Left ventricle myocardium superior (tissue), 1 donor: ENCODE data around the gene FAM83F. TPM values are rescaled to one million over a fixed set of nuclear protein-coding genes. Genes with fewer than 3 reads are reported as not detected.

Experiments used
- ATAC-seq: fragments of 200-7000 bp; cut with Tn5 transposase; one replicate; pipeline ENCODE4 v1.9.1; 2020; ENCODE audit warnings: mild to moderate bottlenecking, moderate library complexity
- DNase-seq: peaks from one replicate; pipeline ENCODE4 v3.0.0-alpha.2; 2020
- intact Hi-C: fragments of 100-400 bp; cut with micrococcal nuclease; formaldehyde crosslinking; loops from one replicate; pipeline ENCODE4 v1.11.0; 2022
- total RNA-seq: library from RNA; stranded (reverse); fragmentation: NEBNext Ultra II Directional; extraction: Animal tissue kit (Norgen Biotek cat#: 25700); gene quantifications from one replicate; pipeline ENCODE4 v1.2.1, GENCODE V29; 2021
- donor health status: DM: no; HTN: yes; CAD: no; lungs with severe emphysema.

The FAM83F gene
- total RNA-seq, 1 donor from 2014 or later, result 5.2 TPM

GRCh38 chr22:40081662-40082061 is 86.9 kb downstream of the FAM83F start:
- ATAC-seq (no peak), DNase-seq (no peak)
- intact Hi-C loops, result no loop called here

- ATAC-seq (peak; percentile 59), DNase-seq (no peak)
- intact Hi-C loops, result no loop called here
These were observed 87.4 kb downstream of the FAM83F start for GRCh38 chr22:40082184-40082583.

GRCh38 chr22:40083794-40084193 is 89.0 kb downstream of the FAM83F start:
- no peak for DNase-seq
- ATAC-seq, result no peak
- intact Hi-C loops, result no loop called here

GRCh38 chr22:40084246-40084645 is 89.5 kb downstream of the FAM83F start:
- ATAC-seq, result peak; percentile 35
- DNase-seq, result no peak
- intact Hi-C loops, result no loop called here

- no peak for DNase-seq
- ATAC-seq, result no peak
- intact Hi-C loops, result no loop called here
These were observed 94.1 kb downstream of the FAM83F start for GRCh38 chr22:40088818-40089217.

Other genes with a start within 250 kb of the FAM83F start
- gene ENTHD1, start 101.2 kb upstream of the FAM83F start, total RNA-seq, result not detected
- 1.2 TPM for gene GRAP2, start 93.9 kb upstream of the FAM83F start, total RNA-seq
- not detected for gene TMA7B, start 34.6 kb upstream of the FAM83F start, total RNA-seq
- 49.3 TPM for gene TNRC6B, start 183.0 kb downstream of the FAM83F start, total RNA-seq